GM12878 (cell line): ENCODE measurements around the gene KDM8. TPM values are rescaled to one million over a fixed set of nuclear protein-coding genes. Genes with fewer than 3 reads are reported as not detected.

ENCODE experiments used
- ATAC-seq: fragments of 200-7000 bp; cut with Tn5 transposase; 3 replicates; pipeline ENCODE4 v1.9.1; 2020; ENCODE audit warnings: mild to moderate bottlenecking, moderate library complexity
- Bru-seq: library from RNA; stranded (reverse); fragments of 400-500 nt; gene quantifications from one replicate; lab custom pipeline; 2021; lab: Mats Ljungman, UMichigan
- BruChase-seq, 2 experiments: library from RNA; stranded (reverse); fragments of 400-500 nt; gene quantifications; one replicate each; lab custom pipeline; 2021; lab: Mats Ljungman, UMichigan
- BruUV-seq: library from RNA; stranded (reverse); fragments of 400-500 nt; replicated peaks from 2 replicates; lab custom pipeline; 2021; lab: Mats Ljungman, UMichigan
- CTCF ChIA-PET: fragments of 300-600 bp; sonication (Branson Sonifier 250); formaldehyde crosslinking; extraction: SDS; loops from one replicate; lab custom pipeline; 2021; ENCODE audit warnings: inconsistent platforms; lab: Yijun Ruan, JAX
- POLR2A ChIA-PET: fragments of 350-600 bp; formaldehyde crosslinking; extraction: SDS; loops from one replicate; lab custom pipeline; 2021; ENCODE audit warnings: inconsistent platforms; lab: Charles Lee
- RAD21 ChIA-PET: fragments of 300-600 bp; sonication (Branson Sonifier 250); formaldehyde crosslinking; loops from one replicate; lab custom pipeline; 2023; ENCODE audit warnings: antibody characterized with exemption; ENCODE audit not compliant: unreplicated experiment; lab: Charles Lee
- SMC1A ChIA-PET: fragments of 300-600 bp; sonication (Branson Sonifier 250); formaldehyde crosslinking; loops from one replicate; lab custom pipeline; 2023; ENCODE audit not compliant: unreplicated experiment, uncharacterized antibody; lab: Charles Lee
- DNase-seq: peaks from one replicate; pipeline ENCODE4 v3.0.0-alpha.2; 2011; ENCODE audit warnings: low read depth, low spot score
- FAIRE-seq: peaks from 3 replicates; lab custom pipeline; 2011; peaks lifted over from hg19 to GRCh38; lab: Jason Lieb, UNC
- H2AFZ ChIP-seq: 2 replicates; pipeline ENCODE4 v1.6.0; 2011; ENCODE audit warnings: low read depth, low read length, control low read depth; ENCODE audit not compliant: control insufficient read depth
- H3K27ac ChIP-seq: 2 replicates; pipeline ENCODE4 v1.5.1; 2011; ENCODE audit warnings: control low read depth; ENCODE audit not compliant: control insufficient read depth, insufficient read depth
- H3K27me3 ChIP-seq, 2 experiments: replicated peaks in 1 of 2; 2 replicates each; pipeline versions ENCODE4 v1.6.0 to v1.6.1; 2011; ENCODE audit warnings: low read length in 1 of 2; ENCODE audit not compliant: control insufficient read depth in 2 of 2, insufficient read depth in 2 of 2
- H3K36me3 ChIP-seq, 2 experiments: 2 replicates each; pipeline ENCODE4 v1.5.1; 2011; ENCODE audit warnings: low read length in 1 of 2; ENCODE audit not compliant: control insufficient read depth in 2 of 2, insufficient read depth in 2 of 2
- H3K4me1 ChIP-seq: 2 replicates; pipeline ENCODE4 v1.6.1; 2011; ENCODE audit warnings: mild to moderate bottlenecking, low read length, moderate library complexity, mixed read lengths; ENCODE audit not compliant: control insufficient read depth, insufficient read depth
- H3K4me2 ChIP-seq: 2 replicates; pipeline ENCODE4 v1.6.0; 2011; ENCODE audit warnings: control low read depth; ENCODE audit not compliant: control insufficient read depth, insufficient read depth
- H3K4me3 ChIP-seq: fragments of 200-600 bp; sonication (generic); 2 replicates; pipeline ENCODE4 v1.5.1; 2016
- H3K79me2 ChIP-seq: 2 replicates; pipeline ENCODE4 v1.6.0; 2011; ENCODE audit warnings: low read length; ENCODE audit not compliant: control insufficient read depth, insufficient read depth
- H3K9ac ChIP-seq: 2 replicates; pipeline ENCODE4 v1.8.0; 2011; ENCODE audit warnings: low read length, control low read depth, mixed read lengths; ENCODE audit not compliant: control insufficient read depth, insufficient read depth
- H3K9me3 ChIP-seq: replicated peaks from 3 replicates; pipeline ENCODE4 v1.5.1; 2011; ENCODE audit warnings: mild to moderate bottlenecking, low read length; ENCODE audit not compliant: control insufficient read depth, insufficient read depth
- H4K20me1 ChIP-seq: 2 replicates; pipeline ENCODE4 v1.6.0; 2011; ENCODE audit not compliant: control insufficient read depth, insufficient read depth
- EGR1 ChIP-seq, 2 experiments: IDR thresholded peaks; 1 replicate in 1 of 2; 2 replicates in 1 of 2; pipeline ENCODE4 v1.6.1; 2011 to 2012; ENCODE audit warnings: low read depth in 2 of 2, low read length in 2 of 2, borderline replicate concordance in 1 of 2, mild to moderate bottlenecking in 1 of 2, moderate library complexity in 1 of 2
- EP300 ChIP-seq, 2 experiments: fragments of 150-350 bp in 1 of 2; IDR thresholded peaks; 2 replicates each; pipeline ENCODE4 v1.6.1; 2011 to 2012; ENCODE audit warnings: low read depth in 2 of 2, low read length in 2 of 2, borderline replicate concordance in 1 of 2, improper control_type of control experiment in 1 of 2, inconsistent platforms in 1 of 2; ENCODE audit not compliant: control insufficient read depth in 1 of 2
- FOS ChIP-seq: IDR thresholded peaks from 3 replicates; pipeline ENCODE4 v1.6.1; 2011; ENCODE audit warnings: borderline replicate concordance; ENCODE audit not compliant: insufficient read length; ENCODE audit errors: extremely low read depth
- NBN ChIP-seq: fragments of 450-650 bp; IDR thresholded peaks from 2 replicates; pipeline ENCODE4 v1.6.1; 2016
- NFYA ChIP-seq: IDR thresholded peaks from 2 replicates; pipeline ENCODE4 v1.6.1; 2011; ENCODE audit warnings: low read depth, mild to moderate bottlenecking, low read length, improper control_type of control experiment, borderline replicate concordance
- RELA ChIP-seq: fragments of 450-650 bp; IDR thresholded peaks from 2 replicates; pipeline ENCODE4 v1.8.0; 2014; ENCODE audit warnings: borderline replicate concordance; ENCODE audit not compliant: partially characterized antibody
- RUNX3 ChIP-seq: IDR thresholded peaks from 2 replicates; pipeline ENCODE4 v1.6.1; 2012; ENCODE audit warnings: low read length, inconsistent platforms
- WRNIP1 ChIP-seq: IDR thresholded peaks from 2 replicates; pipeline ENCODE4 v1.6.1; 2011; ENCODE audit warnings: low read depth, low read length, improper control_type of control experiment, borderline replicate concordance
- WGBS: methylation state at CpG from one replicate; pipeline ENCODE4 v1.1.6; 2016; ENCODE audit warnings: low lambda C conversion rate; ENCODE audit not compliant: insufficient replicate concordance, insufficient coverage; ENCODE audit errors: missing lambda C conversion rate; 5-methylcytosine and 5-hydroxymethylcytosine counted together
- in situ Hi-C: fragments of 300-500 bp; cut with MboI; formaldehyde crosslinking; loops from 9 replicates; pipeline ENCODE4 v1.14.3; 2018; ENCODE audit warnings: mixed read lengths
- intact Hi-C: fragments of 100-400 bp; cut with micrococcal nuclease; formaldehyde crosslinking; loops from one replicate; pipeline ENCODE4 v1.14.2; 2022; ENCODE audit not compliant: unreplicated experiment
- long read RNA-seq, 2 experiments: library from polyadenylated mRNA; unstranded; transcript quantifications; one replicate each; pipeline ENCODE4 v2.0.0, GENCODE V29; 2019 to 2020
- polyA minus RNA-seq, 3 experiments: library from RNA; depleted of rRNA, polyadenylated mRNA; stranded (reverse); fragments of >200 nt; gene quantifications; 2 replicates each; pipeline ENCODE4 v1.2.3, GENCODE V29; 2011
- polyA plus RNA-seq, 11 experiments: library from polyadenylated mRNA; depleted of rRNA in 4 of 11; unstranded in 6 of 11; stranded (reverse) in 5 of 11; fragments of >200 nt; fragmentation: Nextera tagmentation in 4 of 11; fragmentation: Illumina TruSeq in 1 of 11; extraction: Ambion mirVana in 4 of 11; extraction: Trizol in 1 of 11; gene quantifications; 1 replicate in 1 of 11; 2 replicates in 10 of 11; pipeline versions ENCODE4 v1.2.1 to v1.2.3, GENCODE V29; 2011 to 2016; ENCODE audit warnings: inconsistent platforms in 2 of 11, missing spikeins in 2 of 11, low read depth in 1 of 11
- total RNA-seq, 4 experiments: library from RNA; depleted of rRNA in 3 of 4; stranded (reverse); fragments of >200 nt in 3 of 4; fragmentation: Illumina TruSeq in 1 of 4; extraction: Trizol in 1 of 4; gene quantifications; 2 replicates each; pipeline versions ENCODE4 v1.2.1 to v1.2.3, GENCODE V29; 2013 to 2021
- TF ChIP-seq, protein P1 (sequence below): IDR thresholded peaks from 2 replicates; pipeline ENCODE4 v1.6.1; 2012; ENCODE audit warnings: low read depth, low read length, improper control_type of control experiment
- TF ChIP-seq, protein P2 (sequence below): fragments of 450-650 bp; IDR thresholded peaks from 2 replicates; pipeline ENCODE4 v1.6.1; 2017; ENCODE audit warnings: low read depth, mild to moderate bottlenecking, moderate library complexity

The KDM8 gene
- 25.2 and 27.7 TPM in 2 replicates for total RNA-seq (2013; cell fraction: nucleolus; rRNA removed)
- total RNA-seq (2014; rRNA removed): 6.9 and 8.9 TPM in 2 replicates
- total RNA-seq (2014; rRNA removed; fragmentation: Illumina TruSeq; extraction: Trizol): 4.1 and 4.2 TPM in 2 replicates
- total RNA-seq (2021): 6.6 and 7.8 TPM in 2 replicates
- 1.5 TPM for polyA plus RNA-seq (2011; ENCODE audit: low read depth)
- 2.8 and 6.1 TPM in 2 replicates for polyA plus RNA-seq (2011; rRNA removed)
- 6.8 and 14.6 TPM in 2 replicates for polyA plus RNA-seq (2011; cell fraction: cytosol; rRNA removed)
- 12.3 and 14.7 TPM in 2 replicates for polyA plus RNA-seq (2011; cell fraction: nucleus; rRNA removed)
- 2.6 TPM in 2 replicates for polyA plus RNA-seq (2012)
- 3.9 and 4.1 TPM in 2 replicates for polyA plus RNA-seq (2014; fragmentation: Illumina TruSeq; extraction: Trizol)
- polyA plus RNA-seq (2014; fragmentation: Nextera tagmentation; extraction: Ambion mirVana): 1 to 10 TPM in 1 of 2 experiments, under 1 TPM in 1; 0.79 to 1.3 TPM
- 5.5 and 7.3 TPM in 2 replicates for polyA plus RNA-seq (2014; rRNA removed)
- 1 to 10 TPM; 8.0 to 8.7 TPM for polyA plus RNA-seq (2016; fragmentation: Nextera tagmentation; extraction: Ambion mirVana)
- polyA minus RNA-seq (2011; rRNA and poly(A)+ RNA removed): 5.4 and 15.9 TPM in 2 replicates
- 2.1 and 2.9 TPM in 2 replicates for polyA minus RNA-seq (2011; cell fraction: cytosol; rRNA and poly(A)+ RNA removed)
- 6.6 and 10.4 TPM in 2 replicates for polyA minus RNA-seq (2011; cell fraction: nucleus; rRNA and poly(A)+ RNA removed)
- percentile 59 among the genes with signal in this experiment for Bru-seq, nascent RNA
- BruChase-seq, experiment 1, labeled RNA remaining after a 6-hour chase: percentile 54 among the genes with signal in this experiment
- percentile 54 among the genes with signal in this experiment for BruChase-seq, experiment 2, labeled RNA remaining after a 2-hour chase
- long read RNA-seq, experiment 1, partial matches to known transcripts: 1 of 6 reads
- long read RNA-seq, experiment 1, other reads (novel, unspliced or antisense): 1 of 6 reads
- long read RNA-seq, experiment 2, transcript KDM8-201 (8 exons, 2,462 nt): major isoform, 6 of 10 reads
- long read RNA-seq, experiment 2, partial matches to known transcripts: 2 of 10 reads
- long read RNA-seq, experiment 2, other reads (novel, unspliced or antisense): 2 of 10 reads

DNA sequence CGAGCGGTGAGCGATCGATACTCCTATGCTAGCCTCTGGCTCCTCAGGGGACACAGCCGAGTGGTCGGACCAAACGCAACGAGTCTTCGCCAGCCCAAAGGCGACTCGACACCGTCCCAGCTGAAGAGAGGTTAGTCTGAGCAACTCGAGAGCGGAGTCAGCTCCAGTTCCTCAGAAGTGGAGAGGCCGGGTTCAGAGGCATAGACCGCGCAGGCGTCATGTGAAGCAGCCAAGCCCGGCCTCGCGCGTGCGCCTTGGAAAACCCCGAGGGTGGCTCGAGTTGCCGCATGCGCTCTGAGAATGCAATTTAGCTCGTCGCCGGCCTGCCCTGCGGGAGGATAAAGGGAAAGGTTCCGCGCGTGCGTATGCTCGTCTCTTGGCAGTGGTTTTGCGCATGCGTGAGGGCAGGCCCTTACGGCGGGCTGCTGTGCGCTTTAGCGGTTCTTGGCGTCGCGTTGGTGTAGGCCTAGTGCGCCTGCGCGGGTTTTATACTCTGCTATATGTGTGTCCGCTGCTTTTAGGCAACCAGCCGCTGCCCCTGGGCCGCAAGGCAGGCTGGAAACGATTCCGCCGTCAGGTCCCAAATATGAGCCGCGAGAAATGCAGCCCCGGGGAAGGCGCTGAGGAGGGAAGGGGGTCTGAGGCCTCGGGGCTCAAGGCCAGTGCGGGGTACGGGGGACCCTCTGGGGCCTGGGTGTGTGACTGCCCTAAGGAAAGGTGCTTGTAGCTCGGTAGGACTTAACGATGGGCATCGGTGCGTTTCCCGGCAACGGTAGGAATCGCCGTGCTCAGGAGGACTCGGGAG, at the start of gene KDM8:
TSS of gene KDM8 (plus strand) at position 20 of the 805 bp plus-strand sequence. CDS start 6,598 bp downstream, outside the sequence.
- Histone ChIP-seq H3K36me3 (no peaks in the 10 kb centered on the region), H3K27me3 (no peaks in the 10 kb centered on the region), H3K79me2 (peaks cover 8% of the 10 kb centered on the region), H3K9me3 (no peaks in the 10 kb centered on the region; the same call in 2 of the 3 replicates), H4K20me1 (no peaks in the 10 kb centered on the region), H2AFZ (peak within 1 kb of the TSS; percentile 100), H3K4me1 (peaks cover 25% of the 10 kb centered on the region), H3K27ac (peak within 1 kb of the TSS; percentile 97), H3K4me3 (peak within 1 kb of the TSS; percentile 80), H3K4me2 (peak within 1 kb of the TSS; percentile 85), H3K9ac (peak within 1 kb of the TSS; percentile 94)
- CTCF ChIA-PET: interaction anchor here (1.0 to 5.6 kb wide), 9 partner anchors 9 to 223 kb away, joined by 3 to 46 read pairs (median 4); no protein-coding TSS in a partner anchor
- BruUV-seq: no TSS peak
- FAIRE-seq: peak; percentile 98
- in situ Hi-C loops: no loop called here
- peak; percentile 99 for DNase-seq
- POLR2A ChIA-PET: interaction anchor here (0.5 to 2.4 kb wide), 12 partner anchors 9 to 249 kb away, joined by 3 to 11 read pairs (median 4); partner anchors contain the start of gene NSMCE1
- SMC1A ChIA-PET: interaction anchor here (0.5 to 2.1 kb wide), 15 partner anchors 24 to 197 kb away, joined by 3 to 10 read pairs (median 4); no protein-coding TSS in a partner anchor
- peak; percentile 90 for ATAC-seq
- RAD21 ChIA-PET: interaction anchor here (0.6 to 2.4 kb wide), 18 partner anchors 12 to 223 kb away, joined by 3 to 15 read pairs (median 3); partner anchors contain the start of gene NSMCE1
- WGBS: under 1% methylated on average over 70 of the region's 70 CpGs
- intact Hi-C loops: no loop called here
- no peak; the same call in 1 of the 2 replicates for TF ChIP-seq RUNX3
- TF ChIP-seq WRNIP1: no peak
- no peak for TF ChIP-seq EP300 (IDR thresholded peaks at IDR 0.05; ENCODE audit: borderline replicate concordance in 1 of 2, control insufficient read depth in 1 of 2, low read depth in 2 of 2, low read length in 2 of 2)
- peak; percentile 94 for TF ChIP-seq RELA
- no peak for TF ChIP-seq NFYA
- TF ChIP-seq, protein P1, sequence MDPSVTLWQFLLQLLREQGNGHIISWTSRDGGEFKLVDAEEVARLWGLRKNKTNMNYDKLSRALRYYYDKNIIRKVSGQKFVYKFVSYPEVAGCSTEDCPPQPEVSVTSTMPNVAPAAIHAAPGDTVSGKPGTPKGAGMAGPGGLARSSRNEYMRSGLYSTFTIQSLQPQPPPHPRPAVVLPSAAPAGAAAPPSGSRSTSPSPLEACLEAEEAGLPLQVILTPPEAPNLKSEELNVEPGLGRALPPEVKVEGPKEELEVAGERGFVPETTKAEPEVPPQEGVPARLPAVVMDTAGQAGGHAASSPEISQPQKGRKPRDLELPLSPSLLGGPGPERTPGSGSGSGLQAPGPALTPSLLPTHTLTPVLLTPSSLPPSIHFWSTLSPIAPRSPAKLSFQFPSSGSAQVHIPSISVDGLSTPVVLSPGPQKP: 0 out of 2 replicates have a peak, but pooled peaks have one; percentile 57
- peak; percentile 96 for TF ChIP-seq NBN
- TF ChIP-seq FOS: no peak
- no peak for TF ChIP-seq EGR1 (IDR thresholded peaks at IDR 0.05; ENCODE audit: borderline replicate concordance in 1 of 2, low read depth in 2 of 2, low read length in 2 of 2)
- TF ChIP-seq, protein P2, sequence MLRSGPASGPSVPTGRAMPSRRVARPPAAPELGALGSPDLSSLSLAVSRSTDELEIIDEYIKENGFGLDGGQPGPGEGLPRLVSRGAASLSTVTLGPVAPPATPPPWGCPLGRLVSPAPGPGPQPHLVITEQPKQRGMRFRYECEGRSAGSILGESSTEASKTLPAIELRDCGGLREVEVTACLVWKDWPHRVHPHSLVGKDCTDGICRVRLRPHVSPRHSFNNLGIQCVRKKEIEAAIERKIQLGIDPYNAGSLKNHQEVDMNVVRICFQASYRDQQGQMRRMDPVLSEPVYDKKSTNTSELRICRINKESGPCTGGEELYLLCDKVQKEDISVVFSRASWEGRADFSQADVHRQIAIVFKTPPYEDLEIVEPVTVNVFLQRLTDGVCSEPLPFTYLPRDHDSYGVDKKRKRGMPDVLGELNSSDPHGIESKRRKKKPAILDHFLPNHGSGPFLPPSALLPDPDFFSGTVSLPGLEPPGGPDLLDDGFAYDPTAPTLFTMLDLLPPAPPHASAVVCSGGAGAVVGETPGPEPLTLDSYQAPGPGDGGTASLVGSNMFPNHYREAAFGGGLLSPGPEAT: peak; percentile 94
